Body of pancreas (tissue), 4 donors: ENCODE data around the gene CCDC28A. TPM values are rescaled to one million over a fixed set of nuclear protein-coding genes. Genes with fewer than 3 reads are reported as not detected.

Experiments used
- ATAC-seq: fragments of 150-250 bp; one replicate; pipeline ENCODE4 v1.9.1; 2016
- DNase-seq, 4 donors: peaks; one replicate each; pipeline ENCODE4 v3.0.0-alpha.2; 2019
- H3K27ac ChIP-seq, 4 donors: fragments of 200-600 bp; sonication (generic); 1 replicate in 3 of 4; 2 replicates in 1 of 4; pipeline versions ENCODE4 v1.5.1 to v1.6.1; 2016 to 2019; ENCODE audit warnings: mild to moderate bottlenecking in 1 of 4, mixed read lengths in 1 of 4, moderate library complexity in 1 of 4
- H3K27me3 ChIP-seq, 2 donors: fragments of 200-600 bp; sonication (generic); one replicate each; pipeline ENCODE4 v1.6.0; 2016; ENCODE audit warnings: mild to moderate bottlenecking in 1 of 2
- H3K36me3 ChIP-seq, 2 donors: fragments of 200-600 bp; sonication (generic); replicated peaks in 1 of 2; 2 replicates each; pipeline ENCODE4 v1.5.1; 2016; ENCODE audit warnings: low read depth in 2 of 2; ENCODE audit not compliant: insufficient read depth in 1 of 2
- H3K4me1 ChIP-seq: fragments of 200-600 bp; sonication (generic); one replicate; pipeline ENCODE4 v1.6.0; 2016
- H3K4me3 ChIP-seq, 2 donors: fragments of 200-600 bp; sonication (generic); 1 replicate in 1 of 2; 2 replicates in 1 of 2; pipeline ENCODE4 v1.5.1; 2016 to 2019
- H3K9me3 ChIP-seq, 3 donors: fragments of 200-600 bp; sonication (generic); 1 replicate in 2 of 3; 2 replicates in 1 of 3; pipeline ENCODE4 v1.5.1; 2016
- POLR2A ChIP-seq, 3 donors: fragments of 450-650 bp; IDR thresholded peaks; one replicate each; pipeline ENCODE4 v1.6.1; 2016; ENCODE audit warnings: antibody characterized with exemption in 3 of 3, mild to moderate bottlenecking in 2 of 3
- WGBS, 2 donors: methylation state at CpG; one replicate each; pipeline ENCODE4 v1.1.5; 2017; 5-methylcytosine and 5-hydroxymethylcytosine counted together
- intact Hi-C: fragments of 100-400 bp; cut with DNase I; formaldehyde crosslinking; loops from one replicate; pipeline ENCODE4 v1.15.1; 2023
- total RNA-seq, 2 donors: library from RNA; depleted of rRNA; stranded (reverse); fragments of >200 nt; gene quantifications; one replicate each; pipeline ENCODE4 v1.1.0, GENCODE V29; 2016
- TF ChIP-seq, protein P1 (sequence below), 7 experiments: fragments of 450-650 bp in 4 of 7; fragments of 200-600 bp in 3 of 7; sonication (generic) in 3 of 7; IDR thresholded peaks; one replicate each; pipeline ENCODE4 v1.5.1; 2016 to 2019; ENCODE audit warnings: antibody characterized with exemption in 7 of 7

CCDC28A gene
- total RNA-seq, 2 donors from 2014 or later: 2.0 to 17.9 TPM

GRCh38 chr6:138797806-138798446 is 24.4 kb downstream of the CCDC28A start:
- intact Hi-C loops: no loop called here
- WGBS, 2 donors: 35 to 40% methylated on average over 4 of the region's 4 CpGs
- ATAC-seq (no peak), DNase-seq (no peak)
- no peak overlapping the region for H3K27ac ChIP-seq
- no peaks in the 10 kb centered on the region for H3K9me3 ChIP-seq
- H3K4me3 ChIP-seq: no peak overlapping the region
- no peaks in the 10 kb centered on the region for H3K36me3 ChIP-seq
- no peak for TF ChIP-seq POLR2A (IDR thresholded peaks at IDR 0.05)
- TF ChIP-seq, protein P1, sequence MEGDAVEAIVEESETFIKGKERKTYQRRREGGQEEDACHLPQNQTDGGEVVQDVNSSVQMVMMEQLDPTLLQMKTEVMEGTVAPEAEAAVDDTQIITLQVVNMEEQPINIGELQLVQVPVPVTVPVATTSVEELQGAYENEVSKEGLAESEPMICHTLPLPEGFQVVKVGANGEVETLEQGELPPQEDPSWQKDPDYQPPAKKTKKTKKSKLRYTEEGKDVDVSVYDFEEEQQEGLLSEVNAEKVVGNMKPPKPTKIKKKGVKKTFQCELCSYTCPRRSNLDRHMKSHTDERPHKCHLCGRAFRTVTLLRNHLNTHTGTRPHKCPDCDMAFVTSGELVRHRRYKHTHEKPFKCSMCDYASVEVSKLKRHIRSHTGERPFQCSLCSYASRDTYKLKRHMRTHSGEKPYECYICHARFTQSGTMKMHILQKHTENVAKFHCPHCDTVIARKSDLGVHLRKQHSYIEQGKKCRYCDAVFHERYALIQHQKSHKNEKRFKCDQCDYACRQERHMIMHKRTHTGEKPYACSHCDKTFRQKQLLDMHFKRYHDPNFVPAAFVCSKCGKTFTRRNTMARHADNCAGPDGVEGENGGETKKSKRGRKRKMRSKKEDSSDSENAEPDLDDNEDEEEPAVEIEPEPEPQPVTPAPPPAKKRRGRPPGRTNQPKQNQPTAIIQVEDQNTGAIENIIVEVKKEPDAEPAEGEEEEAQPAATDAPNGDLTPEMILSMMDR (IDR thresholded peaks at IDR 0.05): no peak
- H3K4me1 ChIP-seq: no peaks in the 10 kb centered on the region
- no peaks in the 10 kb centered on the region for H3K27me3 ChIP-seq

GRCh38 chr6:138800377-138801150 is 27.0 kb downstream of the CCDC28A start:
- ATAC-seq: no peak
- TF ChIP-seq POLR2A (IDR thresholded peaks at IDR 0.05): no peak
- TF ChIP-seq, protein P1 (IDR thresholded peaks at IDR 0.05): no peak
- Histone ChIP-seq H3K27me3 (no peaks in the 10 kb centered on the region), H3K4me1 (no peaks in the 10 kb centered on the region), H3K36me3 (no peaks in the 10 kb centered on the region), H3K4me3 (no peak overlapping the region), H3K9me3 (no peaks in the 10 kb centered on the region), H3K27ac (no peak overlapping the region)
- intact Hi-C loops: no loop called here
- WGBS, 2 donors: 75 to 78% methylated on average over 2 of the region's 2 CpGs
- no peak for DNase-seq

- 79 to 84% methylated on average over 2 of the region's 2 CpGs for WGBS, 2 donors
- DNase-seq: no peak
- Histone ChIP-seq H3K4me3 (no peak overlapping the region), H3K4me1 (no peaks in the 10 kb centered on the region), H3K36me3 (no peaks in the 10 kb centered on the region), H3K9me3 (no peaks in the 10 kb centered on the region), H3K27ac (no peak overlapping the region), H3K27me3 (no peaks in the 10 kb centered on the region)
- intact Hi-C loops: no loop called here
- no peak for TF ChIP-seq POLR2A (IDR thresholded peaks at IDR 0.05)
- TF ChIP-seq, protein P1 (IDR thresholded peaks at IDR 0.05): no peak
- ATAC-seq: no peak
Observed at GRCh38 chr6:138803331-138803730, 29.8 kb downstream of the CCDC28A start.

DNA sequence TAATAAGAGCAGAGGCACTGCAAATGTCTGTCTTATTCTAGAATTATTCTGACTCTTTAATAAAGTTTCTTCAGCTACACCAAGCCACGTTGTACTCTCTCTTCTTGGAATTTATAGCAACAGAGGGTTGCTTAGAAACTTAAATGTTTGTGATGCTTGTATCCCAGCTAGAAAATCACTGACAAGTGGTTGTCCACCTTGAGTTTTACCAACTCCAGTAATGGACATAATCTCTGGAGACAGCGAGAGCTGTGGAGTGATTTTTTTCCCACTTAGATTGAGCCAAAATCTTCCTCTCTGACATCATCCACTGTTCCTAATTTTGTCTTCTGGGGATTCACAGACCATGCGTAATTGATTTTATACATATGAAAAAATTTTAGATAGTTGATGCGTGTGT is 30.3 kb downstream of the CCDC28A start:
- Histone ChIP-seq H3K27ac (no peak overlapping the region), H3K4me1 (no peaks in the 10 kb centered on the region), H3K4me3 (no peak overlapping the region), H3K9me3 (no peaks in the 10 kb centered on the region), H3K27me3 (no peaks in the 10 kb centered on the region), H3K36me3 (no peaks in the 10 kb centered on the region)
- WGBS, 2 donors: 63 to 73% methylated on average over 4 of the region's 4 CpGs
- TF ChIP-seq POLR2A (IDR thresholded peaks at IDR 0.05): no peak
- TF ChIP-seq, protein P1 (IDR thresholded peaks at IDR 0.05): no peak
- intact Hi-C loops: no loop called here
- DNase-seq (no peak), ATAC-seq (no peak)
